Measurements from ENCODE around the gene LRMDA.

DNA sequence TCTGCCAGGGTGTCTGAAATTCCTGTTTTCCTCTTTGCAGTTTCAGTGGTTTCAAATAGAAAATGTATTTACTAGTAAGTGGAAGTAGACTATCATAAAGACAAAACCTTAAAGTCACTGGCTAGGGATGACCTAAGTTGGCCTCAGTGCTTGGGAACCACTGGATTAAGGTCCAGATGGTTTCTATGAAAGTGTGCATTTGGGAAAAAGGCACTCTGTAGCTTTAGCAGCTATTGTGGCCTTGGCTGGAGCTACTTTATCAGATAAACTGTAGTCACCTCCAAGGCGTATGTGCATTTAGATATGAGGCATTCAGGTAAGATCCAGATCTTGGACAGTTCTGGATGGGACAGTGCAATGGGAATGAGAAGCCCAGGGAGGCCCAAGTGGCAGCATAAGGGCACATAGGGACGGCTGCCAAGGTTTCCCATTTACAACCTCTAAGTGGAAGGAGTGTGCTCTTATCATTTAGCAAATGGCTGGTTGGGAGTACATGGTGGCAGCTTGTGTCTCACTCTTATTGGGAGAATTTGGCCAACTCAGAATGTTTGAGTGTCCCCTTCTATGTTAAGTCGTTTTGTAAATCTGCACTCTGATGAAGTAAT is 185.6 kb downstream of the LRMDA start:
- TF ChIP-seq POLR2AphosphoS5 (IDR thresholded peaks at IDR 0.05), result no peak
- no peak for TF ChIP-seq POLR2A (IDR thresholded peaks at IDR 0.05)

All from transverse colon (tissue), 3 donors.